HEK293T (cell line): ENCODE results near the gene CCND2.
"Not testable (repeated sequence)": the region's sequence is repeated elsewhere in the genome, so short reads cannot be mapped to it uniquely, and the experiment has no call there.

ENCODE experiments used
- ARNT ChIP-seq: fragments of 450-650 bp; IDR thresholded peaks from 2 replicates; pipeline ENCODE4 v1.6.1; 2017; ENCODE audit warnings: mild to moderate bottlenecking
- BHLHE40 ChIP-seq: fragments of 450-650 bp; IDR thresholded peaks from 2 replicates; pipeline ENCODE4 v1.6.1; 2016; ENCODE audit warnings: mild to moderate bottlenecking, moderate library complexity, borderline replicate concordance
- FOXM1 ChIP-seq: fragments of 450-650 bp; IDR thresholded peaks from 2 replicates; pipeline ENCODE4 v1.6.1; 2017; ENCODE audit warnings: mild to moderate bottlenecking, borderline replicate concordance
- NFRKB ChIP-seq: fragments of 450-650 bp; IDR thresholded peaks from 2 replicates; pipeline ENCODE4 v1.6.1; 2016; ENCODE audit warnings: mild to moderate bottlenecking, moderate library complexity
- SP1 ChIP-seq: fragments of 450-650 bp; IDR thresholded peaks from 2 replicates; pipeline ENCODE4 v1.6.1; 2017
- TARDBP ChIP-seq: fragments of 450-650 bp; IDR thresholded peaks from 2 replicates; pipeline ENCODE4 v1.6.1; 2016

- not testable (repeated sequence) for TF ChIP-seq ARNT, NFRKB, BHLHE40, TARDBP, FOXM1, SP1
Observed at GRCh38 chr12:4243491-4244100, 30.0 kb upstream of the CCND2 start.
